Endodermal cell (in vitro differentiated cells): ENCODE measurements around the gene USP17L29. TPM values are rescaled to one million over a fixed set of nuclear protein-coding genes. Genes with fewer than 3 reads are reported as not detected.
"Not testable (repeated sequence)": the region's sequence is repeated elsewhere in the genome, so short reads cannot be mapped to it uniquely, and the experiment has no call there.

ENCODE experiments used
- DNase-seq: peaks from one replicate; pipeline ENCODE4 v3.0.0-alpha.2; 2017
- H3K27ac ChIP-seq: 2 replicates; pipeline ENCODE4 v1.5.1; 2013; ENCODE audit warnings: mild to moderate bottlenecking, low read depth, low read length, moderate library complexity
- H3K27me3 ChIP-seq: 2 replicates; pipeline ENCODE4 v1.6.1; 2013; ENCODE audit warnings: mild to moderate bottlenecking, low read length, moderate library complexity; ENCODE audit not compliant: insufficient read depth, control insufficient read depth, poor library complexity, severe bottlenecking
- H3K36me3 ChIP-seq: 2 replicates; pipeline ENCODE4 v1.7.0; 2013; ENCODE audit warnings: mild to moderate bottlenecking, low read length, moderate library complexity; ENCODE audit not compliant: control insufficient read depth, insufficient read depth
- H3K4me1 ChIP-seq: one replicate; pipeline ENCODE4 v1.7.0; 2013; ENCODE audit warnings: low read length; ENCODE audit not compliant: control insufficient read depth, insufficient read depth
- H3K4me3 ChIP-seq: 2 replicates; pipeline ENCODE4 v1.5.1; 2013; ENCODE audit warnings: mild to moderate bottlenecking, low read length, moderate library complexity
- H3K9ac ChIP-seq: 2 replicates; pipeline ENCODE4 v1.6.1; 2013; ENCODE audit warnings: mild to moderate bottlenecking, low read length, moderate library complexity; ENCODE audit not compliant: poor library complexity, severe bottlenecking; ENCODE audit errors: extremely low read depth
- H3K9me3 ChIP-seq: 2 replicates; pipeline ENCODE4 v1.6.1; 2013; ENCODE audit warnings: mild to moderate bottlenecking, low read length, moderate library complexity; ENCODE audit not compliant: control insufficient read depth
- H3K27ac Mint-ChIP-seq: 2 replicates; pipeline ENCODE4 v1.8.0; 2020; ENCODE audit warnings: mixed read lengths
- H3K27me3 Mint-ChIP-seq: 2 replicates; pipeline ENCODE4 v1.8.0; 2021; ENCODE audit warnings: mild to moderate bottlenecking, mixed read lengths; ENCODE audit not compliant: insufficient read depth
- H3K36me3 Mint-ChIP-seq: 2 replicates; pipeline ENCODE4 v1.8.0; 2020; ENCODE audit warnings: low read depth, mixed read lengths
- H3K4me1 Mint-ChIP-seq: 2 replicates; pipeline ENCODE4 v1.8.0; 2020; ENCODE audit warnings: mixed read lengths
- H3K4me3 Mint-ChIP-seq: 2 replicates; pipeline ENCODE4 v1.8.0; 2020; ENCODE audit warnings: mild to moderate bottlenecking, moderate library complexity, mixed read lengths
- H3K9me3 Mint-ChIP-seq: 2 replicates; pipeline ENCODE4 v1.8.0; 2020; ENCODE audit warnings: mild to moderate bottlenecking, mixed read lengths
- WGBS, 2 experiments: methylation state at CpG; one replicate each; pipeline versions ENCODE4 v1.1.5 to v1.1.7; 2013; ENCODE audit warnings: missing lambda C conversion rate in 2 of 2, mixed read lengths in 1 of 2; ENCODE audit not compliant: insufficient coverage in 1 of 2, insufficient read length in 1 of 2; 5-methylcytosine and 5-hydroxymethylcytosine counted together
- long read RNA-seq, 4 experiments: library from polyadenylated mRNA in 2 of 4; library from RNA in 1 of 4; library from capped mRNA in 1 of 4; stranded (forward) in 3 of 4; unstranded in 1 of 4; transcript quantifications; one replicate each; pipeline ENCODE4 v2.0.0, GENCODE V29; 2020 to 2021; ENCODE audit warnings: inconsistent platforms in 1 of 4
- polyA plus RNA-seq, 2 experiments: library from polyadenylated mRNA; stranded (reverse); fragments of 50-300 nt; gene quantifications; one replicate each; pipeline ENCODE4 v1.2.3, GENCODE V29; 2013
- total RNA-seq, 2 donors: library from RNA; stranded (reverse); fragmentation: NEBNext Ultra II Directional in 1 of 2; extraction: Animal tissue kit (Norgen Biotek cat#: 25700) in 1 of 2; gene quantifications; 2 replicates in 1 of 2; 3 replicates in 1 of 2; pipeline ENCODE4 v1.2.1, GENCODE V29; 2021

Gene USP17L29, protein sequence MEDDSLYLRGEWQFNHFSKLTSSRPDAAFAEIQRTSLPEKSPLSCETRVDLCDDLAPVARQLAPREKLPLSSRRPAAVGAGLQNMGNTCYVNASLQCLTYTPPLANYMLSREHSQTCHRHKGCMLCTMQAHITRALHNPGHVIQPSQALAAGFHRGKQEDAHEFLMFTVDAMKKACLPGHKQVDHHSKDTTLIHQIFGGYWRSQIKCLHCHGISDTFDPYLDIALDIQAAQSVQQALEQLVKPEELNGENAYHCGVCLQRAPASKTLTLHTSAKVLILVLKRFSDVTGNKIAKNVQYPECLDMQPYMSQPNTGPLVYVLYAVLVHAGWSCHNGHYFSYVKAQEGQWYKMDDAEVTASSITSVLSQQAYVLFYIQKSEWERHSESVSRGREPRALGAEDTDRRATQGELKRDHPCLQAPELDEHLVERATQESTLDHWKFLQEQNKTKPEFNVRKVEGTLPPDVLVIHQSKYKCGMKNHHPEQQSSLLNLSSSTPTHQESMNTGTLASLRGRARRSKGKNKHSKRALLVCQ
- not detected for total RNA-seq
- not detected for polyA plus RNA-seq (2013, experiment 1 of 2)
- polyA plus RNA-seq (2013, experiment 2 of 2) = not detected
- long read RNA-seq, experiment 1 = 0 reads
- long read RNA-seq, experiment 2 = 0 reads
- long read RNA-seq, experiment 3 = 0 reads
- long read RNA-seq, experiment 4 = 0 reads

DNA sequence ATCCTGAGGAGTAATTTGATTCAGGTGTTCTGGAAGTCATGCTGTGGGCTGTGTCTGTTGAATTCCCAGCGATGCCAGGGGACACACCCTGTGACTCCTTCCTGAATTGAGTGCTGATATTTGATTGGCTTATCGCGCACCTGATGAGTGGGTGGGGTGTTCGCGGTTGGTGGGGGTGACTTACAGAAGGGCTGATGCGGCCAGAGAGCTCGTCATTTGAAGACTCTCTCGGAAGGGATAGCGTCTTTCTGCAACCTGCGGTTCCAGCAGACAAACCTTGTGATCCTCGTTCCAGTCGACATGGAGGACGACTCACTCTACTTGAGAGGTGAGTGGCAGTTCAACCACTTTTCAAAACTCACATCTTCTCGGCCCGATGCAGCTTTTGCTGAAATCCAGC lies at the start of gene USP17L29:
Gene USP17L29 (plus strand): TSS at position 301 of the 400 bp plus-strand sequence. CDS start 0 bp downstream, at position 301.
- H3K36me3 ChIP-seq, H3K27me3 Mint-ChIP-seq, H3K4me1 ChIP-seq, H3K27ac Mint-ChIP-seq, H3K9me3 ChIP-seq, H3K27ac ChIP-seq, H3K27me3 ChIP-seq, H3K9me3 Mint-ChIP-seq, H3K4me3 Mint-ChIP-seq, H3K4me1 Mint-ChIP-seq, H3K9ac ChIP-seq, H3K36me3 Mint-ChIP-seq, DNase-seq, H3K4me3 ChIP-seq: not testable (repeated sequence)
- no CpG with 5 or more reads among the region's 15 CpGs for WGBS, 2 experiments

DNA sequence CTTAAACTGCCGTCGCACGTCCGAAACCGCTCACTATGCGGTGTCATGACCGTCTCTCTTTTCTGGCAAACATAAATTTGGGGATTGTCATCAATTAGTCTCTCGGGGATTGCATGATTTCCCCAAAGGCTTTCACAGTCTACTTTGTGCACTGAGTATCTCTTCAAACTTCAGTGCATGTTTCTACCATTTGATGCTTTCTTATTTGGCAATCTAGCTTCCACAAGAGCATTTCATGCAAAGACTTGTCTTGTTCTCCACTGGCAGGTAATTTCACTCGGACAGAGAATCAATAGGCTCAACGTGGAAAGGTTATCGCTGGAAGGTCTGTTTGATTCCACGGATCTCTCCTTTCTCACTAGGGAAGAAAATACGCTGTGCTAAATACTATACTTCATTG lies 29.2 kb upstream of the USP17L29 start:
- not testable (repeated sequence) for H3K36me3 Mint-ChIP-seq, H3K36me3 ChIP-seq, DNase-seq, H3K9me3 Mint-ChIP-seq, H3K4me3 ChIP-seq, H3K4me1 Mint-ChIP-seq, H3K27ac Mint-ChIP-seq, H3K27ac ChIP-seq, H3K4me3 Mint-ChIP-seq, H3K9ac ChIP-seq, H3K27me3 ChIP-seq, H3K9me3 ChIP-seq, H3K27me3 Mint-ChIP-seq, H3K4me1 ChIP-seq
- WGBS, 2 experiments = 44% methylated on average over 3 of the region's 13 CpGs; no CpG with 5 or more reads in 1 of the 2 experiments

DNA sequence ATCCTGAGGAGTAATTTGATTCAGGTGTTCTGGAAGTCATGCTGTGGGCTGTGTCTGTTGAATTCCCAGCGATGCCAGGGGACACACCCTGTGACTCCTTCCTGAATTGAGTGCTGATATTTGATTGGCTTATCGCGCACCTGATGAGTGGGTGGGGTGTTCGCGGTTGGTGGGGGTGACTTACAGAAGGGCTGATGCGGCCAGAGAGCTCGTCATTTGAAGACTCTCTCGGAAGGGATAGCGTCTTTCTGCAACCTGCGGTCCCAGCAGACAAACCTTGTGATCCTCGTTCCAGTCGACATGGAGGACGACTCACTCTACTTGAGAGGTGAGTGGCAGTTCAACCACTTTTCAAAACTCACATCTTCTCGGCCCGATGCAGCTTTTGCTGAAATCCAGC lies 28.6 kb upstream of the USP17L29 start, which contains the start of gene USP17L24:
Gene USP17L24 (plus strand): TSS at position 301 of the 400 bp plus-strand sequence. CDS start 0 bp downstream, at position 301.
- WGBS, 2 experiments = no CpG with 5 or more reads among the region's 15 CpGs
- not testable (repeated sequence) for H3K4me1 ChIP-seq, H3K9me3 ChIP-seq, H3K4me3 Mint-ChIP-seq, DNase-seq, H3K27ac Mint-ChIP-seq, H3K9me3 Mint-ChIP-seq, H3K27ac ChIP-seq, H3K4me1 Mint-ChIP-seq, H3K36me3 ChIP-seq, H3K27me3 ChIP-seq, H3K9ac ChIP-seq, H3K27me3 Mint-ChIP-seq, H3K4me3 ChIP-seq, H3K36me3 Mint-ChIP-seq

DNA sequence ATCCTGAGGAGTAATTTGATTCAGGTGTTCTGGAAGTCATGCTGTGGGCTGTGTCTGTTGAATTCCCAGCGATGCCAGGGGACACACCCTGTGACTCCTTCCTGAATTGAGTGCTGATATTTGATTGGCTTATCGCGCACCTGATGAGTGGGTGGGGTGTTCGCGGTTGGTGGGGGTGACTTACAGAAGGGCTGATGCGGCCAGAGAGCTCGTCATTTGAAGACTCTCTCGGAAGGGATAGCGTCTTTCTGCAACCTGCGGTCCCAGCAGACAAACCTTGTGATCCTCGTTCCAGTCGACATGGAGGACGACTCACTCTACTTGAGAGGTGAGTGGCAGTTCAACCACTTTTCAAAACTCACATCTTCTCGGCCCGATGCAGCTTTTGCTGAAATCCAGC lies 23.8 kb upstream of the USP17L29 start, which contains the start of gene USP17L25:
Gene USP17L25 (plus strand): TSS at position 301 of the 400 bp plus-strand sequence. CDS start 0 bp downstream, at position 301.
- H3K27ac Mint-ChIP-seq, H3K9me3 Mint-ChIP-seq, H3K36me3 Mint-ChIP-seq, H3K27ac ChIP-seq, H3K36me3 ChIP-seq, H3K4me1 ChIP-seq, H3K9ac ChIP-seq, H3K4me3 Mint-ChIP-seq, H3K4me3 ChIP-seq, H3K27me3 ChIP-seq, H3K4me1 Mint-ChIP-seq, H3K9me3 ChIP-seq, H3K27me3 Mint-ChIP-seq, DNase-seq: not testable (repeated sequence)
- no CpG with 5 or more reads among the region's 15 CpGs for WGBS, 2 experiments

DNA sequence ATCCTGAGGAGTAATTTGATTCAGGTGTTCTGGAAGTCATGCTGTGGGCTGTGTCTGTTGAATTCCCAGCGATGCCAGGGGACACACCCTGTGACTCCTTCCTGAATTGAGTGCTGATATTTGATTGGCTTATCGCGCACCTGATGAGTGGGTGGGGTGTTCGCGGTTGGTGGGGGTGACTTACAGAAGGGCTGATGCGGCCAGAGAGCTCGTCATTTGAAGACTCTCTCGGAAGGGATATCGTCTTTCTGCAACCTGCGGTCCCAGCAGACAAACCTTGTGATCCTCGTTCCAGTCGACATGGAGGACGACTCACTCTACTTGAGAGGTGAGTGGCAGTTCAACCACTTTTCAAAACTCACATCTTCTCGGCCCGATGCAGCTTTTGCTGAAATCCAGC lies 19.1 kb upstream of the USP17L29 start, which contains the start of gene USP17L26:
Gene USP17L26 (plus strand): TSS at position 301 of the 400 bp plus-strand sequence. CDS start 0 bp downstream, at position 301.
- H3K9me3 Mint-ChIP-seq, H3K4me1 ChIP-seq, H3K27ac ChIP-seq, H3K27me3 ChIP-seq, DNase-seq, H3K36me3 ChIP-seq, H3K9ac ChIP-seq, H3K36me3 Mint-ChIP-seq, H3K9me3 ChIP-seq, H3K4me1 Mint-ChIP-seq, H3K4me3 Mint-ChIP-seq, H3K27me3 Mint-ChIP-seq, H3K4me3 ChIP-seq, H3K27ac Mint-ChIP-seq: not testable (repeated sequence)
- WGBS, 2 experiments = no CpG with 5 or more reads among the region's 15 CpGs

DNA sequence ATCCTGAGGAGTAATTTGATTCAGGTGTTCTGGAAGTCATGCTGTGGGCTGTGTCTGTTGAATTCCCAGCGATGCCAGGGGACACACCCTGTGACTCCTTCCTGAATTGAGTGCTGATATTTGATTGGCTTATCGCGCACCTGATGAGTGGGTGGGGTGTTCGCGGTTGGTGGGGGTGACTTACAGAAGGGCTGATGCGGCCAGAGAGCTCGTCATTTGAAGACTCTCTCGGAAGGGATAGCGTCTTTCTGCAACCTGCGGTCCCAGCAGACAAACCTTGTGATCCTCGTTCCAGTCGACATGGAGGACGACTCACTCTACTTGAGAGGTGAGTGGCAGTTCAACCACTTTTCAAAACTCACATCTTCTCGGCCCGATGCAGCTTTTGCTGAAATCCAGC lies 14.3 kb upstream of the USP17L29 start, which contains the start of gene USP17L5:
Gene USP17L5 (plus strand): TSS at position 301 of the 400 bp plus-strand sequence. CDS start 0 bp downstream, at position 301.
- not testable (repeated sequence) for H3K4me1 Mint-ChIP-seq, H3K9me3 ChIP-seq, H3K4me3 ChIP-seq, H3K27me3 Mint-ChIP-seq, H3K27me3 ChIP-seq, H3K27ac ChIP-seq, H3K9ac ChIP-seq, H3K4me1 ChIP-seq, H3K36me3 ChIP-seq, H3K27ac Mint-ChIP-seq, DNase-seq, H3K9me3 Mint-ChIP-seq, H3K4me3 Mint-ChIP-seq, H3K36me3 Mint-ChIP-seq
- no CpG with 5 or more reads among the region's 15 CpGs for WGBS, 2 experiments
